Measurements from ENCODE around the gene MATK. TPM values are rescaled to one million over a fixed set of nuclear protein-coding genes. Genes with fewer than 3 reads are reported as not detected.

The MATK gene
- total RNA-seq, 1 experiment from 2014 or later: 3.9 TPM

DNA sequence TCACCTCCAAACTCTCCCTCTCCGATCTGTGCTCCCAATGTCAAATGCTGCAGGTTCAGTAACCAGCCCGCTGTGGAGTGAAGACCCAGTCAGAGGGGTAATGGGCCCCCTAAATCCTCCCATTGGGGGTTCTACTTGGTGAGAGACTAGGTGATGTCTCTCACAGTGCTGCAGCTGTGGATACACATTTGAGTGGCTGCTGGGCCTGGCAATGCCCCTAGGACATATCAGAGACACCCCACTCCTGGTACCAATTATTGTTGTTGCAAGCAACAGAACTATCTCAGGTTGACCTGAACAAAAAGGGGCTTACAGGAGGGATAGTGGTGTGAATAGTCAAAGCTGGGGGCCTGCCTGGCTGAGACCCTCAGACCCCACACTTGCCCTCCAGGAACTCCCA is 4.6 kb downstream of the MATK start:
- Histone ChIP-seq H3K27me3 (0 out of 2 replicates have a peak, but pooled peaks cover 2% of the 10 kb centered on the region), H3K9me3 (peaks cover 3% of the 10 kb centered on the region; the same call in 1 of the 2 replicates), H3K4me3 (no peak overlapping the region), H3K36me3 (no peaks in the 10 kb centered on the region)
- DNase-seq: no peak

DNA sequence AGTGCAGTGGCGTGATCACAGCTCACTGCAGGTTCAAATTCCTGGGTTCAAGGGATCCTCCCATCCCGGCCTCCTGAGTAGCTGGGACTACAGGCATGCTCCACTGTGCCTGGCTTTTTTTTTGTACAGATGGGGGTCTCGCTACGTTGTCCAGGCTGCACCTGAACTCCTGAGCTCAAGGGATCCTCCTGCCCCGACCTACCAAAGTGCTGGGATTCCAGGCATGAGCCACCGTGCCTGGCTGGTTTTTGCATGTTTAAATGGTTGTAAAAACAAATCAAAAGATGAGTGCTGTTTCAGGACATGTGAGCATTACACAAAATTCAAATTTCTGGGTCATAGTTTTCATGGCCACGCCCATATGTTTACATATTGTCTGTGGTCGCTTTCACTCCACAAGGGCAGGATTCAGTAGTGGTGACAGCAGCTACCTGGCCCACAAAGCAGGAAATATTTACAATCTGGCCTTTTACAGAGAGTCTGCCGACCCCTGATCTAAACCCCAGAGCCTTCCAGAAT is 5.3 kb downstream of the MATK start:
- Histone ChIP-seq H3K4me3 (no peak overlapping the region), H3K27me3 (0 out of 2 replicates have a peak, but pooled peaks cover 2% of the 10 kb centered on the region), H3K9me3 (peaks cover 3% of the 10 kb centered on the region; the same call in 1 of the 2 replicates), H3K36me3 (no peaks in the 10 kb centered on the region)
- no peak for DNase-seq

DNA sequence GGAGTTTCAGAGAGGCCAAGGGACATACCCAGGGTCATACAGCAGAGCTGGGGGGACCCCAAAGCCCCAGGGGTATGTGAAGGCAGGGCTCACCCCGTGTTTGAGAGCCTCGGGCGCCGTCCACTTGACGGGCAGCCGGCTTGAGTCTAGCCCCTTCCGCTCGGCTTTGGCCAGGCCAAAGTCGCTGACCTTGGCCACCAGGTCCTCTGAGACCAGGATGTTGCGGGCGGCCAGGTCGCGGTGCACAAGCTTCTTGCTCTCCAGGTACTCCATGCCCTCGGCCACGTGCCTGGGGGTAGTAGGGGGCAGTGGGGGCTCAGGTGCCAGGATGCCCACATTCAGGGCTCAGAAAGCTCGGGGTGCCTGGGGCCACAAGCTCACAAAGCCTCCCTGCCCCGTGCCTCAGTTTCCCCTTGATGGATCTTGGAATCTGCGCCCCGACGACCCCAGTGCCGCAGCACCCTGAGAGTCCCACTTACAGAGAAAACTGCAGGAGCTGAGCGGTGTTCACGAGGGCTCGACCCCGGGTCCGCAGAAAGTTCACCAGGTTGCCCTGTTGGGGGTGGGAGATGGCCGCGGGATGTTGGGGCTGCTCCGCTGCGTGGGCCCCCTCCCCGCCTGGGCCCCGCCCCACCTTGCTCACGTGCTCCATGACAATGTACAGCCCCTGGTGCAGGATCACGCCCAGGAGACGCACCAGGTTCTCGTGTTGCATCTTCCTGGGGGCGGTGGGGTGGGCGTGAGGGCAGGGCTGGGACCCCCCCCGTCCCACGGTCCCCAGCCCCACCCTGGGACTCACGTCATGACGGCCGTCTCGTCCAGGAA is 7.1 kb downstream of the MATK start:
- DNase-seq: no peak
- Histone ChIP-seq H3K4me3 (no peak overlapping the region), H3K9me3 (peaks cover 3% of the 10 kb centered on the region; the same call in 1 of the 2 replicates), H3K36me3 (no peaks in the 10 kb centered on the region), H3K27me3 (no peaks in the 10 kb centered on the region)

DNA sequence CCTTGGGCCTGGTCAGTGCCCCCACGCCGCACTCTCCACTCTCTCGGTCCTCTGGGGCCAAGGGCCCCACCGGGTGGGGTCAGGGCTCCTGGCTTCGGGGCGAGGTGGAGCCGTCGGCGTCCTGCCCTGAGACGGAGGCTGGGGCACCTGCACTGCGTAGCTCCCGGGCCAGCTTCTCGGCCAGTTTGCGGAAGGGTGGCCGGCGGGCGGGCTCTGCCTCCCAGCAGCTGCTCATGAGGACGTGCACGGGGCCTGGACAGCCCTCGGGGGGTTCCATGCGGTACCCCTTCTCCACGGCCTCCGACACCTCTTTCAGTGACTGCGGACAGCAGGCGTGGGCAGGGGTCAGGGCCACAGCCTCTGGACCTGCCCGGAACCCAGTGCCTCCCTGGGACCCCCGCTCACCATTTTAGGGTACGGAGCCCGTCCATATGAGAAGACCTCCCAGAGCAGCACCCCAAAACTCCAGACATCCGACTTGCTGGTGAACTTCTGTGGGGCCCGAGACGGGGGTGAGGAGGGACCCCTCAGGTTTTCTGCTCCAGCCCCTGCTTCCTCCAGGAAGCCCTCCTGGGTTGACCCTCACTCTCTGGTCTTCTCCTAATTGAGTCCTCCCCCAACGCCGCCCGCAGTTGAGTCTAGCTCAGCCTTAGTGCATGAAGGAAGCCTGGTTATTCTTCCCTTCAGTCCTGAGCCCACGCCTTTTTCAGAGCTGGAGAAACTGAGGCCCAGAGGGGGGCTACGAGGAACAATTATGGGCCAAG is 7.9 kb downstream of the MATK start:
- no peaks in the 10 kb centered on the region for H3K36me3 ChIP-seq
- no peak overlapping the region for H3K4me3 ChIP-seq
- no peaks in the 10 kb centered on the region for H3K27me3 ChIP-seq
- no peak for DNase-seq
- H3K9me3 ChIP-seq: peaks cover 3% of the 10 kb centered on the region; the same call in 1 of the 2 replicates

DNA sequence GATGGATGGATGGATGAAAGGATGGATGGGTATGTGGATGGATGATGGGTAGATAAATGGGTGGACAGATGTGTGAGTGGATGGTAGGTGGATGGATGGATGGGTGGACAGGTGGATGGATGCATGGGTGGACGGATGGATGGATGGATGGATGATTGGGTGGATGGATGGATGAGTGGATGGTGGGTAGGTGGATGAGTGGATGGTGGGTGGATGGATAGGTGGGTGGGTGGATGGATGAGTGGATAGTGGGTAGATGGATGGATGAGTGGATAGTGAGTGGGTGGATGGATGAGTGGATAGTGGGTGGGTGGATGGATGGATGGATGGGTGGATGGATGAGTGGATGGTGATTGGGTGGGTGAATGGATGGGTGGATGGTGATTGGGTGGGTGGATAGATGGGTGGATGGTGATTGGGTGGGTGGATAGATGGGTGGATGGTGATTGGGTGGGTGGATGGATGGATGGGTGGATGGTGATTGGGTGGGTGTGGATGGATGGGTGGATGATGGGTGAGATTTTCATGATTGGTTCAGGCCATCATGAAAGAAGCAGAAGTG is 9.6 kb downstream of the MATK start:
- Histone ChIP-seq H3K4me3 (no peak overlapping the region), H3K9me3 (peaks cover 2% of the 10 kb centered on the region; the same call in 1 of the 2 replicates), H3K36me3 (no peaks in the 10 kb centered on the region), H3K27me3 (no peaks in the 10 kb centered on the region)
- no peak for DNase-seq

DNA sequence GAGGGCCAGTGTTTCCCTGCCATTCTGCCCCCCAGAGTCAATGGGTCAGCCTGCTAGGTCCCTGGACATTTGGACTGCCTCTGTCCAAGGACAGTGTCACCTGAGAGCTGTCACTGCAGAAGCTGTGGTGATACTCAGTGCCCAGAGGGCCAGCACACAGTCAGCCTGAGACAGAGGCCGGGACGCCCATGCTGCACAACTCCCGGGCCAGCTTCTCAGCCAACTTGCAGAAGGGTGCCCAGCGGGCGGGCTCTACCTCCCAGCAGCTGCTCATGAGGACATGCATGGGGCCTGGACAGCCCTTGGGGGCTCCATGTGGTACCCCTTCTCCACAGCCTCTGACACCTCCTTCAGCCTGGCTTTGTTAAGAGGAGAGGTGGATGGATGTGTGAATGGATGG is 10.3 kb downstream of the MATK start:
- Histone ChIP-seq H3K27me3 (no peaks in the 10 kb centered on the region), H3K36me3 (no peaks in the 10 kb centered on the region), H3K9me3 (no peaks in the 10 kb centered on the region), H3K4me3 (no peak overlapping the region)
- no peak for DNase-seq

DNA sequence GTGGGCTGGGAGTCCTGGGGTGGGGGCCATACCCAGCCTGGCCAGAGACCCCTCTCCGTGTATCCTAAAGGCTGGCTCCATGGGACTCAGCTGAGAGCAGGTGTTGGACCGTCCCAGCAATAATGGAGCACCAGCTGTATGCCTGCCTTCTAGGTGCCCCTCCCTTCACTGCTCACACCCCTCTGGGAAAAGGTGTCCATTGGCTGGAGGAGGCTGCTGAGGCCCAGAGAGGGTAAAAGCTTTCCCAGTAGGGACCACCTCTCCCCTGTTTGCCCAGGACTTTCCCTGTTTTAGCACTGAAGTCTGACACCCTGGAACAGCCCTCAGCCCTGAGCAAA is 10.8 kb downstream of the MATK start:
- Histone ChIP-seq H3K27me3 (no peaks in the 10 kb centered on the region), H3K36me3 (no peaks in the 10 kb centered on the region), H3K9me3 (no peaks in the 10 kb centered on the region), H3K4me3 (no peak overlapping the region)
- no peak for DNase-seq

DNA sequence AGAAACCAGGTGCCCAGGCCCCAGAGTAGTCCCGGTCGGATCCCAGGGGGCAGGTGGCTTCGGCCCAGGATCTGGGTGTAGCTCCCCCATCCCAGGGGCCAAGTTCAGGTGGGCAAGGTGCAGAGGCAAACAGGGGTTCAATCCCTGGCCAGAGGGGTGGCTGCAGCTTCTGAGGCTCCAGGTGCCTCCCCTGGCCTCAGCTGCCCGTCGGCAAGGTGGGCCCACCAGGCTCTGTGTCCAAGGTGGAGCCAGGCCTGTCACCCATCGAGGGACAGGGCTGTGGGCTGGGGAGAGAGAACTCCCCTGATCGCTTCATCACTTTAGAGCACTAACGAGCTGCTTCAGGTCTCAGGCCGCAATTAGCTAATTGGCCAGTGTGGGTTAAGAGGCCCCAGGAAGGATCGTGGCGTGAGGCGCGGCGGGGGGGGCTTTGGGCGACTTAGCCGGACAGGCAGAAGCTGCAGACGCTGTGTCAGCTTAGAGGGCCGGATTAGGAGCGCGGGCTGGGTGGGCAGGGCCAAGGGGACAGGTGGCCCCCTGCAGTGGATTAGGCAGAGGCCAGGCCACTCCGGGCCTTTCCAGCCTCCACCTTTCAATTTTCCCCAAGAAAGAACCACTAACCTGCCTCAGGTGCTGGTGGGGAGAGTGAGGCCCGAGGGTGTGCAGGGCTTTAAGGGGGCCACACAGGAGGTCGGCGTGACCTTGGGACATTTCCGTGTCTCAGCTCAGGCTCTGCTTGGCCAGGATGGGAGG is 11.4 kb downstream of the MATK start:
- Histone ChIP-seq H3K9me3 (no peaks in the 10 kb centered on the region), H3K36me3 (no peaks in the 10 kb centered on the region), H3K27me3 (no peaks in the 10 kb centered on the region), H3K4me3 (no peak overlapping the region)
- DNase-seq: no peak

DNA sequence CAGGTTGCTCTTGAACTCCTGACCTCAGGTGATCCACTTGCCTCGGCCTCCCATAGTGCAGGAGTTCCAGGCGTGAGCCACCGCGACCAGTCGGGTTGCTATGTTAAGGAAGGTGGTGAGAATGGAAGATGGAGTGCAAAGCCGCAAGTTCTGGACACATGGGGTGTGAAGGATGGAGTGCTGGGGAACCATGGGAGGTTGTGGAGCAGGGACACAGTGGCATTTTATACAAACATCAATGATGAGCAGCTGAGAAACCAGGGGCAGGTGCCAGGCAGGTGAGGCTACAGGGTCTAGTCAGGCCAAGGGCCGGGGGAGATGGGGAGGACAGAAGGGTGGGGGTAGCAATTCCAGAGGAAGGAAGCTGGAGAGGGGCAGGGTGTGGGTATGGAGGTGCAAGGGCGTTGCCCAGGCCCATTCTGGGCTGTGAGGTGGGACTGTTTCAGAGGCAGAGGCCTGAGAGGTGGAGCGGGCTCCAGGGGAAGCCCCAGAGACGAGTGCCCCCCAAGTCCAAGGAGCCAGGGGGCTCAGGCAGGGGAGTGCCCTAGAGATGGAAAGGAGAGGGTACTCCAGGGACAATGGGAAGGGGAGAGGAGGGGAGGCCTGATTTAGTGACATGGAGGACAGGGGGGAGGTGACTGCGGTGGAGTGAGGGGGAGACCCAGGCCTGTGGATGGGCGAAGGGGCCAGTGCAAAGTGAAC is 12.2 kb downstream of the MATK start:
- DNase-seq: no peak
- Histone ChIP-seq H3K27me3 (no peaks in the 10 kb centered on the region), H3K9me3 (no peaks in the 10 kb centered on the region), H3K4me3 (no peak overlapping the region), H3K36me3 (no peaks in the 10 kb centered on the region)

DNA sequence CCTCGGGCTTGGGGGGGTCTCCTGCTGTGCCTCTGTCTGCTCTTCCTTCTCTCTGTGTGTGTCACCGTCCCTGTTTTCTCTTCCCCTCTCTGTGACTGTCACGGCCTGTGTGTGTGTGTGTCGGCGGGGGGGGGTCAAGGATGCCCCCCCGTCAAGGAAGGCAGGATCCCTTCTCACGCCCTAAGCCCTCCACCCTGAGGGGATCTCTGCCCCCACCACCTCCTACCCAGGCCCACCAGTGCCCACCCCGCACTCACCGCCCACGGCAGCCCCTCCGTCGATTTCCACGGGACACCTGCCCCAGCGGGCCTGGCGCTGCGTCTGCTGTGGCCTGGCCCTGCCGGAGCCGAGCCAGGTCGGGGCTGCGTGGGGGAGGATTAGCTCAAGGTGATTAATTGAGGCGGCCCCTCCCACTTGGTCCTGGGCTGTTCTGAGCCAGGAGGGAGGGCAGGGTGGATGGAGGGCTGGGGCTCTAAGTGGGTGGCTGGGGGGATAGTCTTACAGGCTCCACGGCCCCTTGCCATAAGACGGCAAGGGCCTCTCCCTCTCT is 14.2 kb downstream of the MATK start, which contains the start of gene RAX2:
Gene RAX2, minus strand, starts transcription at position 323 of the 550 bp plus-strand sequence. CDS start 486 bp downstream, outside the sequence.
- H3K36me3 ChIP-seq: no peaks in the 10 kb centered on the region
- H3K9me3 ChIP-seq: no peaks in the 10 kb centered on the region
- no peaks in the 10 kb centered on the region for H3K27me3 ChIP-seq
- H3K4me3 ChIP-seq: no peak within 1 kb of the TSS
- DNase-seq: no peak

DNA sequence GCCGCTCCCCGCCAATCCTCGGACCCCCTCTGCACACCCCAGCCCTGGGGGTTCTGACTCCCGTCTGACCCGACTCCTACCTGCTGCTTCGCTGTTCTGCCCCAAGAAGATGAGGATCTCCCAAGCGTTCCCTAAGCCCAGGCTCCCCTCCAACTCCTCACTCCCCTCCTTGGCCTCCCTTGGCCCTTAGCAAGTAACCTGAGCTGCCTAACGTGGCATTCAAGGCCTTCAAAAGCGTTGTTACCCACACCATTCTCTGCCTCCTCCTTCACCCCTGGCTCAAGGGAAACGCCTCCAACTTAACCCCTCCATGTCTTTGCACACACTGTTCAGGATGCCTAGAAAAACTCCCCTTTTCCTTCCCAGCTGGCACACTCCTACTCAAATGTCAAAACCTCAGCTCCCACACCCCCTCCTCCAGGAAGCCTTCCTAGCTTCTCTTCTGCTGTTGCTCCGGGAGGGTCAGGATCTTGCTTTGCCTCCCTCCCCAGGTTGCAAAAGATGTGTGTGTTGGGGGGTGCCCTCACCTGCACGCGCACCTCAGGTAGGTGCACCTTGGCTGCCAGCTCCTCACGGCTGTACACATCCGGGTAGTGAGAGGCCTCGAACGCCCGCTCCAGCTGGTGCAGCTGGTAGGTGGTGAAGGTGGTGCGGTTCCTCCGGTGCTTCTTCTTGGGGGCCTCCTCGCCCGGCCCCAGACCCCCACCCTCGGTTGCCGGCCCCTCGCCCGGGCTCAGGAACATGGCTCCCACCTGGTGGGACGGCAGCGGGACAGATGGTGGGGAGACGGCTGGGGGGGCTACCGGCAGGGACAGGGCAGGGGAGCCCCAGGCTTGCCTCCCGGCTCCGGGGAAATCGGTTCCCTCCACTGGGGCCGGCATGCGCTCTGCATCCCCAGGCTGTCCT is 14.9 kb downstream of the MATK start:
- DNase-seq: no peak
- Histone ChIP-seq H3K27me3 (no peaks in the 10 kb centered on the region), H3K4me3 (no peak overlapping the region), H3K36me3 (no peaks in the 10 kb centered on the region), H3K9me3 (no peaks in the 10 kb centered on the region)

DNA sequence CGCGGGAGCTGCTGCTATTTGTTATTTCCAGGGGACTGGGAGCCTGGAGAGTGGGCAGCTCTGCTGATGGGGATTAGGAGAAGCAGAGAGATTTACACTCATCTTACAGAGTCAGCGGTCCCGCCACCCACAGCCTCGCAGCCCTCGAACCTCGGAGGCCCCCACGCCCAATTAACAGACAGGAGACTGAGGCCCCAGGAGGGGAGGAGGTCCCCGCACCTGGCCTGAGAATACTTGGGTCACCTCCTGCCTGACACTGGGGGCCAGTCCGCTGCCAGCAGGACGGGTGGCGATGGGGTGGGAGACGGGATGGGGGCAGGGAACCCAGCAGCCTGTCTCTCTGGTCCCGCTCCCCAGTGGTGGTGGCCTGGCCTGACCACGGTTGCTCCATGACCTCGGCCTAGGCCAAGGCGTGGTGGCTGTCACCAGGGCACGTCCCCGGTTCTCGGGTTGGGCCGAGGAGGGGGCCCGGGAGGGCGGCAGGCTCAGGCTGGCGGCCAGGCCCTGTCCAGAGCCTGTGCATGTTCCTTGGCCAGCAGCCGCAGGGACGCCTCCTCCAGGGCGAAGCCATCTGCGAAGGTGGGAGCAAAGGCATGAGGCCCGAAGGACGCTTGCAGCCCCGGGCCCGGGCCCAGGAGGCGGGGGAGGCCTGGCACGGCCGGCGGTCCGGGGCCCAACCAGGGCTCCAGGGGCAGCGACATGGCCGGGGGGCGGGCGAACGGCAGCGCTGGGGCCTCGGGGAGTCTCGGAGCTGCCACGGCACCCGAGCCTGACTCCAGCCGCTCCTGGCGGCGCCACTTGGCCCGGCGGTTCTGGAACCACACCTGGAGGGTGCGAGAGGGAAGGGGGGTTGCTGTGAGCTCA is 15.8 kb downstream of the MATK start:
- no peak for DNase-seq
- no peaks in the 10 kb centered on the region for H3K27me3 ChIP-seq

DNA sequence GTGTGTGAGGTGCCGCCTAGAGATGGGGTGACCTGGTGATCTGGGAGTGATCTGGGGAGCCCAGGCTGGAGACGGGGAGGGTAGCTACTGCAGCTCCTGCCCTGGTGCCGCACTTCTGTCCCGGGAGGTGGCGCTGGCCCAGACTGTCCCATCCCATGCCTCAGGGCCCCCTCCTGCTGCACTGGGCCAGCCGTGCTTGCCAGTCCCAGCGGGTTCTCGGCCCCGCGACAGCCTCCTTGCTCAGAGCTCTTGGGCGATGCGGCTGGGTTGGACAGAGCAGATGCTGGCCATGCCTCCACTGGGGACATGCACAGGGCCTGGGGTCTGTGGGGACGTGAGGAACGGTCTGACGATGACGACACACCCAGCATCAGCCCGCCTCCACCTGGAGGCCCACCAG is 16.7 kb downstream of the MATK start:
- Histone ChIP-seq H3K27me3 (no peaks in the 10 kb centered on the region), H3K9me3 (no peaks in the 10 kb centered on the region), H3K36me3 (no peaks in the 10 kb centered on the region), H3K4me3 (no peak overlapping the region)
- no peak for DNase-seq

More for the DNA sequence above, 15.8 kb downstream of the MATK start:
- Histone ChIP-seq H3K36me3 (no peaks in the 10 kb centered on the region), H3K9me3 (no peaks in the 10 kb centered on the region), H3K4me3 (no peak overlapping the region)

DNA sequence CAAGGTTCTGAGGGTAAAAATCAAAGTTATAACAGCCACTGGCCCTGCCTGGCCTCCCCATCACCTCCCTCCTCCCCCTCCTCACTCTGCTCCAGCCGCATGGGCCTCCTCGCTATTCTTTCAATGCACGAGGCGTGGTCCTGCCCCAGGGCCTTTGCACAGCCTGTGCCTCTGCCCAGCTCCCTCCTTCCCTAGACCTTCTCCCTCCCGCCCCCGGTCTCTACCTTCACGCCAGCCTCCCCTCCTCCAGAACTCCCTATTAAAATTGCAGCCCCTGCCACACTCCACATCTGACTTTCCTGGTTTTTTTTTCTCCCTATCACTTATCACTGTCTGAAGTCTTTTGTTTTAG is 17.5 kb downstream of the MATK start:
- Histone ChIP-seq H3K9me3 (no peaks in the 10 kb centered on the region), H3K4me3 (no peak overlapping the region), H3K27me3 (no peaks in the 10 kb centered on the region), H3K36me3 (no peaks in the 10 kb centered on the region)
- DNase-seq: no peak

Measured in MG63 (cell line).